ENCODE results near the gene FAM193A.
"Not testable (repeated sequence)": the region's sequence is repeated elsewhere in the genome, so short reads cannot be mapped to it uniquely, and the experiment has no call there.

FAM193A gene

GRCh38 chr4:2755821-2756690 lies 219.6 kb downstream of the FAM193A start, which contains the start of gene TNIP2:
Gene TNIP2, minus strand, starts transcription at chr4:2756336. Its CDS starts 47 bp downstream, at chr4:2756289.
- DNase-seq: peak; percentile 86

GRCh38 chr4:2756691-2757350 lies 220.4 kb downstream of the FAM193A start:
- no peak for DNase-seq

GRCh38 chr4:2757426-2757825 lies 221.0 kb downstream of the FAM193A start:
- DNase-seq: no peak

GRCh38 chr4:2761035-2761923 lies 224.8 kb downstream of the FAM193A start:
- DNase-seq: peak; percentile 31

- DNase-seq: no peak
Measured at GRCh38 chr4:2762048-2762447, 225.6 kb downstream of the FAM193A start.

- DNase-seq: not testable (repeated sequence)
Measured at GRCh38 chr4:2762486-2763370, 226.3 kb downstream of the FAM193A start.

GRCh38 chr4:2763511-2763967 lies 227.1 kb downstream of the FAM193A start:
- DNase-seq: no peak

- no peak for DNase-seq
Measured at GRCh38 chr4:2765832-2766526, 229.5 kb downstream of the FAM193A start.

GRCh38 chr4:2767046-2767704 lies 230.7 kb downstream of the FAM193A start:
- DNase-seq: no peak

GRCh38 chr4:2767705-2768074 lies 231.2 kb downstream of the FAM193A start:
- DNase-seq: no peak

GRCh38 chr4:2768124-2768523 lies 231.7 kb downstream of the FAM193A start:
- no peak for DNase-seq

- peak; percentile 8 for DNase-seq
Measured at GRCh38 chr4:2768921-2769336, 232.5 kb downstream of the FAM193A start.

GRCh38 chr4:2771264-2771663 lies 234.8 kb downstream of the FAM193A start:
- DNase-seq: no peak

- not testable (repeated sequence) for DNase-seq
Measured at GRCh38 chr4:2780643-2781042, 244.2 kb downstream of the FAM193A start.

- DNase-seq: no peak
Measured at GRCh38 chr4:2781911-2782310, 245.5 kb downstream of the FAM193A start.
